ENCODE data around the gene TNNT1.

DNA sequence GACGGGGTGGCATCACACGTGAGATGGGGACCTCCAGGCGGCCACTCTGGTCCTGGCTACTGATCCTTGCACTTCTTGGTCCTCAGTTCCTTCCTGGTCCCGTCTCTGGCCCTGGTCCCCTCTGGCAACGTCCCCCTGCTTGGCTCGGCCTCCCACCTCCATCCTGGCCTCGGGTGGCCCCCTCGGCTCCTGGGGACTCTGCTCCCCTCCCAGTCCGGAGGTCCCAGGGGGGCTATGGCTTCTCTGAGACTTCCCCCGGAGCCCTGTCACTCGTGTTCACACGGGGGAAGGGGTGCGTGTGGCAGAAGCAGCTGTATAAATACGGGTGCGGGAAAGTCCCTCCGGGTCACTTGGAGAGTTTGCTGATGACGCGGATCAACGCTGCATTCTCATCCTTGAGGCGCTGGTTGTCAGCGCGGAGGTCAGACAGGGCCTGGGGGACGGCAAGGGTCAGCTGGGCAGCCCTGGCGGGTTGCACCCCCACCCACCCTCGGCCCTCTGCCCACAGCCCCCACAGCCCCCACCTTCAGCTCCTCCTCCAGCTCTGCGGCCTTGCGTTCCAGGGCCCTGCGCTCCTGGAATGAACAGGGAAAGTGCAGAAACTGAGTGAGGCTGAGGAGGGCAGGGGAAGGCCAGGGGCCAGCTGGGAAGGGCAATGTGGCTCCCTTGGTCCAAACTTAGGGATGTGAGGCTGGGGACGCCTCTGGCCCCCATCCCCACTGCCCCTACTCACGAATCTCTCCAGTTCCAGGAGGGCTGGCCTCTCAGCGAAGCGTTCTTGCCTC is 57.7 kb downstream of the TNNT1 start:
- TF ChIP-seq EZH2 (IDR thresholded peaks at IDR 0.05; ENCODE audit: borderline replicate concordance, low read length), result no peak
- TF ChIP-seq, protein P1, sequence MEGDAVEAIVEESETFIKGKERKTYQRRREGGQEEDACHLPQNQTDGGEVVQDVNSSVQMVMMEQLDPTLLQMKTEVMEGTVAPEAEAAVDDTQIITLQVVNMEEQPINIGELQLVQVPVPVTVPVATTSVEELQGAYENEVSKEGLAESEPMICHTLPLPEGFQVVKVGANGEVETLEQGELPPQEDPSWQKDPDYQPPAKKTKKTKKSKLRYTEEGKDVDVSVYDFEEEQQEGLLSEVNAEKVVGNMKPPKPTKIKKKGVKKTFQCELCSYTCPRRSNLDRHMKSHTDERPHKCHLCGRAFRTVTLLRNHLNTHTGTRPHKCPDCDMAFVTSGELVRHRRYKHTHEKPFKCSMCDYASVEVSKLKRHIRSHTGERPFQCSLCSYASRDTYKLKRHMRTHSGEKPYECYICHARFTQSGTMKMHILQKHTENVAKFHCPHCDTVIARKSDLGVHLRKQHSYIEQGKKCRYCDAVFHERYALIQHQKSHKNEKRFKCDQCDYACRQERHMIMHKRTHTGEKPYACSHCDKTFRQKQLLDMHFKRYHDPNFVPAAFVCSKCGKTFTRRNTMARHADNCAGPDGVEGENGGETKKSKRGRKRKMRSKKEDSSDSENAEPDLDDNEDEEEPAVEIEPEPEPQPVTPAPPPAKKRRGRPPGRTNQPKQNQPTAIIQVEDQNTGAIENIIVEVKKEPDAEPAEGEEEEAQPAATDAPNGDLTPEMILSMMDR (conservative IDR thresholded peaks at IDR 0.05 in 1 of 2, IDR thresholded peaks at IDR 0.05 in 1 of 2; ENCODE audit: extremely low read depth in 1 of 2, insufficient read depth in 1 of 2, low read depth in 1 of 2, low read length in 2 of 2), result no peak

Measured in mammary epithelial cell (primary cell).